GM12878 (cell line): ENCODE measurements around the gene RPL38. TPM values are rescaled to one million over a fixed set of nuclear protein-coding genes. Genes with fewer than 3 reads are reported as not detected.
A peak's percentile ranks its signal among the peaks of the same experiment; 100 is the strongest.

Experiments used
- CBX5 ChIP-seq: sonication (generic); IDR thresholded peaks from 2 replicates; pipeline ENCODE4 v1.6.1; 2016; ENCODE audit warnings: low read depth, moderate library complexity, mild to moderate bottlenecking, inconsistent platforms
- CREB1 ChIP-seq: IDR thresholded peaks from 2 replicates; pipeline ENCODE4 v1.6.1; 2012; ENCODE audit warnings: low read depth, mild to moderate bottlenecking, inconsistent platforms
- E2F4 ChIP-seq: IDR thresholded peaks from 2 replicates; pipeline ENCODE4 v1.6.1; 2012; ENCODE audit warnings: low read depth, low read length, improper control_type of control experiment
- EED ChIP-seq: sonication (generic); IDR thresholded peaks from 2 replicates; pipeline ENCODE4 v1.6.1; 2016; ENCODE audit warnings: antibody characterized with exemption, low read depth
- IKZF2 ChIP-seq, 2 experiments: fragments of 450-650 bp; IDR thresholded peaks; 2 replicates each; pipeline ENCODE4 v1.6.1; 2017; ENCODE audit warnings: mild to moderate bottlenecking in 2 of 2, moderate library complexity in 2 of 2
- JUNB ChIP-seq: IDR thresholded peaks from 2 replicates; pipeline ENCODE4 v1.6.1; 2016; ENCODE audit warnings: antibody characterized with exemption, mild to moderate bottlenecking
- JUND ChIP-seq: IDR thresholded peaks from 2 replicates; pipeline ENCODE4 v1.6.1; 2012; ENCODE audit warnings: low read depth, mild to moderate bottlenecking, low read length, improper control_type of control experiment, moderate library complexity
- LARP7 ChIP-seq: fragments of 450-650 bp; IDR thresholded peaks from 2 replicates; pipeline ENCODE4 v1.6.1; 2017; ENCODE audit warnings: mild to moderate bottlenecking
- MTA2 ChIP-seq: fragments of 450-650 bp; IDR thresholded peaks from 2 replicates; pipeline ENCODE4 v1.6.1; 2016; ENCODE audit warnings: low read depth, mild to moderate bottlenecking, moderate library complexity
- MXI1 ChIP-seq: fragments of 150-350 bp; IDR thresholded peaks from 2 replicates; pipeline ENCODE4 v1.6.1; 2011; ENCODE audit warnings: low read depth, mild to moderate bottlenecking, inconsistent platforms, low read length, improper control_type of control experiment
- MYB ChIP-seq: fragments of 150-350 bp; IDR thresholded peaks from 2 replicates; pipeline ENCODE4 v1.6.1; 2014; ENCODE audit warnings: mild to moderate bottlenecking, low read depth, low read length, borderline replicate concordance
- NFXL1 ChIP-seq: fragments of 450-650 bp; IDR thresholded peaks from 2 replicates; pipeline ENCODE4 v1.6.1; 2017; ENCODE audit warnings: antibody characterized with exemption, mild to moderate bottlenecking, borderline replicate concordance
- NKRF ChIP-seq: fragments of 450-650 bp; conservative IDR thresholded peaks from 2 replicates; pipeline ENCODE4 v1.6.1; 2017; ENCODE audit warnings: mild to moderate bottlenecking, moderate library complexity
- PAX8 ChIP-seq: fragments of 450-650 bp; IDR thresholded peaks from 2 replicates; pipeline ENCODE4 v1.6.1; 2017; ENCODE audit warnings: mild to moderate bottlenecking, moderate library complexity
- POLR2AphosphoS2 ChIP-seq: IDR thresholded peaks from 2 replicates; pipeline ENCODE4 v1.6.1; 2011; ENCODE audit warnings: low read depth, mild to moderate bottlenecking, low read length, improper control_type of control experiment, moderate library complexity
- SIN3A ChIP-seq: IDR thresholded peaks from 2 replicates; pipeline ENCODE4 v1.6.1; 2012; ENCODE audit warnings: low read depth, low read length, improper control_type of control experiment
- SMARCA5 ChIP-seq: fragments of 450-650 bp; IDR thresholded peaks from 2 replicates; pipeline ENCODE4 v1.6.1; 2017; ENCODE audit warnings: mild to moderate bottlenecking
- TARDBP ChIP-seq: IDR thresholded peaks from 2 replicates; pipeline ENCODE4 v1.6.1; 2016; ENCODE audit warnings: borderline replicate concordance
- USF1 ChIP-seq: IDR thresholded peaks from 2 replicates; pipeline ENCODE4 v1.6.1; 2011; ENCODE audit warnings: borderline replicate concordance, low read depth, mild to moderate bottlenecking, moderate library complexity, mixed read lengths, low read length; ENCODE audit not compliant: insufficient read depth; ENCODE audit errors: extremely low read length
- YBX1 ChIP-seq: fragments of 450-650 bp; IDR thresholded peaks from 2 replicates; pipeline ENCODE4 v1.6.1; 2016; ENCODE audit warnings: antibody characterized with exemption
- ZNF217 ChIP-seq: fragments of 450-650 bp; IDR thresholded peaks from 2 replicates; pipeline ENCODE4 v1.6.1; 2017; ENCODE audit warnings: antibody characterized with exemption, mild to moderate bottlenecking
- ZNF384 ChIP-seq: IDR thresholded peaks from 2 replicates; pipeline ENCODE4 v1.6.1; 2012; ENCODE audit warnings: low read depth, mild to moderate bottlenecking, low read length, improper control_type of control experiment, borderline replicate concordance
- ZNF687 ChIP-seq: fragments of 450-650 bp; IDR thresholded peaks from 2 replicates; pipeline ENCODE4 v1.6.1; 2017; ENCODE audit warnings: mild to moderate bottlenecking, moderate library complexity
- polyA plus RNA-seq, 11 experiments: library from polyadenylated mRNA; depleted of rRNA in 4 of 11; unstranded in 6 of 11; stranded (reverse) in 5 of 11; fragments of >200 nt; fragmentation: Nextera tagmentation in 4 of 11; fragmentation: Illumina TruSeq in 1 of 11; extraction: Ambion mirVana in 4 of 11; extraction: Trizol in 1 of 11; gene quantifications; 1 replicate in 1 of 11; 2 replicates in 10 of 11; pipeline versions ENCODE4 v1.2.1 to v1.2.3, GENCODE V29; 2011 to 2016; ENCODE audit warnings: inconsistent platforms in 2 of 11, missing spikeins in 2 of 11, low read depth in 1 of 11
- total RNA-seq, 4 experiments: library from RNA; depleted of rRNA in 3 of 4; stranded (reverse); fragments of >200 nt in 3 of 4; fragmentation: Illumina TruSeq in 1 of 4; extraction: Trizol in 1 of 4; gene quantifications; 2 replicates each; pipeline versions ENCODE4 v1.2.1 to v1.2.3, GENCODE V29; 2013 to 2021

The RPL38 gene
- total and polyA plus RNA-seq, 10 of the 15 experiments (the other 5 are each of a cell fraction or from before 2014, with no cell fraction given): 1,318 to 4,938 (median 2,673) TPM

GRCh38 chr17:74235040-74235581 is 31.6 kb downstream of the RPL38 start (continued):
- TF ChIP-seq CBX5: no peak
- no peak for TF ChIP-seq ZNF217
- TF ChIP-seq NFXL1: no peak
- TF ChIP-seq E2F4: no peak
- no peak for TF ChIP-seq TARDBP
- no peak for TF ChIP-seq PAX8
- TF ChIP-seq JUNB: no peak
- TF ChIP-seq ZNF687: peak; percentile 45; the same call in 1 of the 2 replicates
- TF ChIP-seq NKRF: no peak
- TF ChIP-seq YBX1: no peak
- TF ChIP-seq POLR2AphosphoS2: no peak
- no peak for TF ChIP-seq MYB
- no peak for TF ChIP-seq JUND
- no peak for TF ChIP-seq ZNF384
- TF ChIP-seq SIN3A: no peak
- TF ChIP-seq MXI1: peak; percentile 48; the same call in 1 of the 2 replicates
- TF ChIP-seq CREB1: no peak
- no peak for TF ChIP-seq SMARCA5
- 0 out of 2 replicates have a peak, but pooled peaks have one; percentile 9 for TF ChIP-seq LARP7
- no peak for TF ChIP-seq MTA2
- no peak for TF ChIP-seq EED
- TF ChIP-seq USF1: no peak
- 0 out of 4 replicates have a peak, but pooled peaks of 1 of the 2 experiments have one; percentile 15 for TF ChIP-seq IKZF2 (IDR thresholded peaks at IDR 0.05)
